HG03045 (cell line): ENCODE measurements around the gene SCAMP3.

Experiments
- ATAC-seq: cut with Tn5 transposase; IDR thresholded peaks from one replicate; pipeline ENCODE4 v1.9.1; 2021; ENCODE audit warnings: mild to moderate bottlenecking, moderate library complexity; ENCODE audit not compliant: unreplicated experiment

Gene SCAMP3

GRCh38 chr1:155285631-155286044 lies 23.5 kb upstream of the SCAMP3 start:
- ATAC-seq, result no peak

GRCh38 chr1:155285063-155285462 lies 22.9 kb upstream of the SCAMP3 start:
- ATAC-seq, result no peak

- ATAC-seq, result no peak
These were observed 22.3 kb upstream of the SCAMP3 start for GRCh38 chr1:155284476-155284875.

GRCh38 chr1:155282488-155283091 lies 20.4 kb upstream of the SCAMP3 start:
- ATAC-seq, result no peak

GRCh38 chr1:155279268-155279667 lies 17.1 kb upstream of the SCAMP3 start:
- no peak for ATAC-seq

GRCh38 chr1:155278689-155279160 lies 16.6 kb upstream of the SCAMP3 start:
- ATAC-seq, result no peak

- no peak for ATAC-seq
These were observed 15.9 kb upstream of the SCAMP3 start for GRCh38 chr1:155277902-155278688.

GRCh38 chr1:155277070-155277901 lies 15.1 kb upstream of the SCAMP3 start, which contains the start of gene HCN3:
Gene HCN3, plus strand, starts transcription at chr1:155277463. Its CDS starts 128 bp downstream, at chr1:155277591.
- peak; percentile 71 for ATAC-seq

- ATAC-seq, result peak; percentile 83
These were observed 11.4 kb upstream of the SCAMP3 start, which contains the start of gene CLK2 for GRCh38 chr1:155273343-155274245. Gene CLK2, minus strand, starts transcription at chr1:155273504. Its CDS starts 2,527 bp downstream, at chr1:155270977.

GRCh38 chr1:155272466-155273342 lies 10.5 kb upstream of the SCAMP3 start:
- peak; percentile 23 for ATAC-seq

GRCh38 chr1:155269381-155269780 lies 7.2 kb upstream of the SCAMP3 start:
- no peak for ATAC-seq

- ATAC-seq, result no peak
These were observed 6.5 kb upstream of the SCAMP3 start for GRCh38 chr1:155268630-155269029.

GRCh38 chr1:155267373-155267772 lies 5.2 kb upstream of the SCAMP3 start:
- no peak for ATAC-seq

GRCh38 chr1:155266553-155266952 lies 4.4 kb upstream of the SCAMP3 start:
- no peak for ATAC-seq

GRCh38 chr1:155263067-155263466 lies 907 bp upstream of the SCAMP3 start:
- ATAC-seq, result no peak

- peak; percentile 4 for ATAC-seq
These were observed 688 bp downstream of the SCAMP3 start for GRCh38 chr1:155261493-155261851.

- ATAC-seq, result no peak
These were observed 1.9 kb downstream of the SCAMP3 start for GRCh38 chr1:155260276-155260675.

- ATAC-seq, result no peak
These were observed 5.9 kb downstream of the SCAMP3 start for GRCh38 chr1:155256058-155256852.
